Chondrocyte (in vitro differentiated cells): ENCODE results near the gene CAMK2B. TPM values are rescaled to one million over a fixed set of nuclear protein-coding genes. Genes with fewer than 3 reads are reported as not detected.

Source experiments
- DNase-seq: peaks from one replicate; pipeline ENCODE4 v3.0.0; 2021; ENCODE audit warnings: mixed read lengths, low spot score
- H3K27ac Mint-ChIP-seq: one replicate; pipeline ENCODE4 v1.8.0; 2021; ENCODE audit warnings: mild to moderate bottlenecking, moderate library complexity, mixed read lengths; ENCODE audit not compliant: unreplicated experiment
- H3K27me3 Mint-ChIP-seq: 2 replicates; pipeline ENCODE4 v1.8.0; 2021; ENCODE audit warnings: low read depth, mixed read lengths
- H3K36me3 Mint-ChIP-seq: 2 replicates; pipeline ENCODE4 v1.8.0; 2021; ENCODE audit warnings: low read depth, mixed read lengths
- H3K4me1 Mint-ChIP-seq: 2 replicates; pipeline ENCODE4 v1.8.0; 2021; ENCODE audit warnings: low read depth, mild to moderate bottlenecking, mixed read lengths
- H3K4me3 Mint-ChIP-seq: one replicate; pipeline ENCODE4 v1.8.0; 2021; ENCODE audit warnings: mild to moderate bottlenecking, moderate library complexity, mixed read lengths; ENCODE audit not compliant: unreplicated experiment
- H3K9me3 Mint-ChIP-seq: 2 replicates; pipeline ENCODE4 v1.8.0; 2021; ENCODE audit warnings: low read depth, mixed read lengths
- total RNA-seq: library from RNA; stranded (reverse); gene quantifications from 3 replicates; pipeline ENCODE4 v1.2.1, GENCODE V29; 2021
- TF ChIP-seq, protein P1 (sequence below): fragments of 200-600 bp; sonication (generic); IDR thresholded peaks from 2 replicates; pipeline ENCODE4 v1.5.0; 2021; ENCODE audit warnings: antibody characterized with exemption, mild to moderate bottlenecking, moderate library complexity

CAMK2B gene
- total RNA-seq, 1 donor from 2014 or later, result 0.27 TPM

- Mint-ChIP-seq H3K27me3 (peaks cover 2% of the 10 kb centered on the region), H3K36me3 (no peaks in the 10 kb centered on the region), H3K4me1 (no peaks in the 10 kb centered on the region), H3K9me3 (no peaks in the 10 kb centered on the region), H3K4me3 (peak overlapping the region; percentile 33), H3K27ac (no peak overlapping the region)
- TF ChIP-seq, protein P1, sequence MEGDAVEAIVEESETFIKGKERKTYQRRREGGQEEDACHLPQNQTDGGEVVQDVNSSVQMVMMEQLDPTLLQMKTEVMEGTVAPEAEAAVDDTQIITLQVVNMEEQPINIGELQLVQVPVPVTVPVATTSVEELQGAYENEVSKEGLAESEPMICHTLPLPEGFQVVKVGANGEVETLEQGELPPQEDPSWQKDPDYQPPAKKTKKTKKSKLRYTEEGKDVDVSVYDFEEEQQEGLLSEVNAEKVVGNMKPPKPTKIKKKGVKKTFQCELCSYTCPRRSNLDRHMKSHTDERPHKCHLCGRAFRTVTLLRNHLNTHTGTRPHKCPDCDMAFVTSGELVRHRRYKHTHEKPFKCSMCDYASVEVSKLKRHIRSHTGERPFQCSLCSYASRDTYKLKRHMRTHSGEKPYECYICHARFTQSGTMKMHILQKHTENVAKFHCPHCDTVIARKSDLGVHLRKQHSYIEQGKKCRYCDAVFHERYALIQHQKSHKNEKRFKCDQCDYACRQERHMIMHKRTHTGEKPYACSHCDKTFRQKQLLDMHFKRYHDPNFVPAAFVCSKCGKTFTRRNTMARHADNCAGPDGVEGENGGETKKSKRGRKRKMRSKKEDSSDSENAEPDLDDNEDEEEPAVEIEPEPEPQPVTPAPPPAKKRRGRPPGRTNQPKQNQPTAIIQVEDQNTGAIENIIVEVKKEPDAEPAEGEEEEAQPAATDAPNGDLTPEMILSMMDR, result no peak
- DNase-seq, result no peak
Observed at GRCh38 chr7:44309271-44310091, 15.9 kb downstream of the CAMK2B start.

- no peak for DNase-seq
- Mint-ChIP-seq H3K4me3 (no peak overlapping the region), H3K9me3 (peaks cover 2% of the 10 kb centered on the region), H3K27me3 (peaks cover 10% of the 10 kb centered on the region), H3K4me1 (no peaks in the 10 kb centered on the region), H3K27ac (no peak overlapping the region), H3K36me3 (peaks cover 4% of the 10 kb centered on the region)
- TF ChIP-seq, protein P1, result no peak
Observed at GRCh38 chr7:44308596-44309270, 16.7 kb downstream of the CAMK2B start.

DNA sequence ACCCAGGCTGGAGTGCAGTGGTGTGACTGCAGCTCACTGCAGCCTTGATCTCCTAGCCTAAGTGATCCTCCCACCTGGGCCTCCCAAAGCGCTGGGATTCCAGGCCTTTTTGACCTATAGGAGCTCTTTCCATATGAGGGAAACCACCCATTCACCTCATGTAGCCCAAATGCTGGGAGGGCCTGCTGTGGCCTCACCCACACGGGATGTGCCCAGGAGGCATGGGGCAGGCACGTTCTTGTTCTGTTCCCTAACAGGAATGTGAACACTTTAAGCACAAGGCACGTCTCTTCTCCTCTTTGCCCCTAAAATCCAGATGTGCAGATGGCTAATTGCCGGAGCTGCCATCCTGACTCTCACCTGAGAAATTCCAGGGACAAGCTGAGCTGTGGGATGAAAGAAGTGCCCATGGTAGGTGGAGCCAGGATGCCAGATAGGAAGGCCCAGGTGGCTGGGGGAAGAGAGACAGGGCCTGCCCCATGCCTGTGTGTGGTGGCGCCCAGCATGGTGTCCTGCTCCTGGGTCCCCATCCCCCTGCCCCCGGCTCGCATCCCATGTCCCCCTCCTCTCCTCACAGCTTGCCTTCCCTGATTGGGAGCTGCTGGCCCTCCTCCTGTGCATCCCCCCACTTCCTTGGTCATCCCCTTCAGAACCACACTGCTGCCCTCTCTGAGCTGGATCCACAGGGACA is 17.3 kb downstream of the CAMK2B start:
- Mint-ChIP-seq H3K4me3 (no peak overlapping the region), H3K27ac (no peak overlapping the region), H3K9me3 (peaks cover 7% of the 10 kb centered on the region), H3K36me3 (peaks cover 5% of the 10 kb centered on the region), H3K27me3 (peaks cover 14% of the 10 kb centered on the region), H3K4me1 (no peaks in the 10 kb centered on the region)
- TF ChIP-seq, protein P1, result no peak
- DNase-seq, result no peak

DNA sequence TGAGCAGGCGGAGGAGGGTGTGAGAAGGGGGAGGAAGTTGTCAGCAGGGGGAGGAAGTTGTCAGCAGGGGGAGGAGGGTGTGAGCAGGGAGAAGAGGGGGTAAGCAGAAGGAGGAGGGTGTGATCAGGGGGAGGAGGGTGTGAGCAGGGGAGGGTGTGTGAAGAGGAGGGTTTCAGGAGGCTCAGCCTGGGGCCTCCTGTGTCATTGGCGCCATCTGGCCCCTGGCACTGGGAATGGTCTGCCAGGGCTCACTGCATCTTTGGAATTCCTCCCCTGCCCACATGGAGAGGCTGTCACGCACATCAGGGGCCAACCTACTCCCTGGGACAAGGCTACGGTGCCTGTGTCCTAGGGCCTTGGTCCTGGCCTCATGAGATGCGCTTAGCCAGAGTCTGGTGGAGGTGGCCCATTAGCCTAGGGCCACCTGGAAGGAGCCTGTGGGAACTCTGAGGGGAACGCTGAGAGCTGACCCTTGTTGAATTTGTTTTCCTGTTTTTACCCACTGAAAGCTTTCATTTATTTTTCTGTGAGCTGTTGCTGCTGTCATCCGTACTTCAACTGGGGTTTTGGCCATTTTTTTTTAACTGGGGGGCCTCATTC is 18.0 kb downstream of the CAMK2B start:
- Mint-ChIP-seq H3K27ac (no peak overlapping the region), H3K9me3 (peaks cover 12% of the 10 kb centered on the region), H3K27me3 (peaks cover 18% of the 10 kb centered on the region), H3K4me1 (no peaks in the 10 kb centered on the region), H3K4me3 (no peak overlapping the region), H3K36me3 (peaks cover 5% of the 10 kb centered on the region)
- TF ChIP-seq, protein P1, result peak; percentile 63
- DNase-seq, result no peak

- no peak overlapping the region for H3K4me3 Mint-ChIP-seq
- H3K4me1 Mint-ChIP-seq, result no peaks in the 10 kb centered on the region
- H3K27me3 Mint-ChIP-seq, result peaks cover 18% of the 10 kb centered on the region
Observed at GRCh38 chr7:44306606-44307005, 18.8 kb downstream of the CAMK2B start.

More at GRCh38 chr7:44306606-44307005, 18.8 kb downstream of the CAMK2B start:
- no peak for DNase-seq
- TF ChIP-seq, protein P1, result no peak
- Mint-ChIP-seq H3K27ac (no peak overlapping the region), H3K36me3 (peaks cover 7% of the 10 kb centered on the region), H3K9me3 (peaks cover 19% of the 10 kb centered on the region)
